ENCODE data around the gene OR2K2.
"Not testable (repeated sequence)": the region's sequence is repeated elsewhere in the genome, so short reads cannot be mapped to it uniquely, and the experiment has no call there.

Gene OR2K2

GRCh38 chr9:111334318-111334863 lies 4.4 kb upstream of the OR2K2 start:
- not testable (repeated sequence) for H3K4me1 ChIP-seq (ENCODE audit: control insufficient read depth, insufficient read depth, low read length); H3K4me3 ChIP-seq (ENCODE audit: low read depth, low read length); H3K9ac ChIP-seq (ENCODE audit: low read depth, low read length); H3K36me3 ChIP-seq (ENCODE audit: control insufficient read depth, insufficient read depth, low read length); H3K9me3 ChIP-seq (ENCODE audit: control insufficient read depth, insufficient read depth, low read length); H3K27me3 ChIP-seq (ENCODE audit: control insufficient read depth, insufficient read depth, low read length)

DNA sequence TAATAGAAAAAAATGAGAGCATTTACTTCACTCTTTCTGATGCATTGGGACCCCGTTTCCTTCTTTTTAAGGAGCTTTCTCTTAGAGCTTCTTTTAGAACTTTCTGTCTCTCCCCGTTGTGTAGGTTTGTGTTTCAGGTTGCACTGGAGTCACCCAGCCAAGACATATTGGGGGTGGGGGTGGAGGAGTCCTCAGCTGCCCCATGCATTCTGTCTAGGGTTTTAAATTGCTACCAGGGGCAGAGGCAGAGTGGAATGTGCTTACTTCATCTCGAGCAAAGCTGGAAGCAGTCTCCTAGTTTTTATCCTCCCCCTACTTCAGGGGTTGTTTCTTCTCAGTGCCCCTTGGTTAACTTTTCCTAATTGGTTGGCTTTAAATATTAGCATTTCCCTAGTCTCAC lies 9.4 kb downstream of the OR2K2 start:
- H3K27me3 ChIP-seq (ENCODE audit: control insufficient read depth, insufficient read depth, low read length) = no peaks in the 10 kb centered on the region
- no peaks in the 10 kb centered on the region for H3K9me3 ChIP-seq (ENCODE audit: control insufficient read depth, insufficient read depth, low read length)
- H3K9ac ChIP-seq (ENCODE audit: low read depth, low read length) = no peak overlapping the region
- H3K36me3 ChIP-seq (ENCODE audit: control insufficient read depth, insufficient read depth, low read length) = no peaks in the 10 kb centered on the region
- H3K4me3 ChIP-seq (ENCODE audit: low read depth, low read length) = no peak overlapping the region
- H3K4me1 ChIP-seq (ENCODE audit: control insufficient read depth, insufficient read depth, low read length) = no peaks in the 10 kb centered on the region

GRCh38 chr9:111316796-111317195 lies 13.2 kb downstream of the OR2K2 start:
- Histone ChIP-seq H3K9ac (ENCODE audit: low read depth, low read length) (no peak overlapping the region), H3K27me3 (ENCODE audit: control insufficient read depth, insufficient read depth, low read length) (no peaks in the 10 kb centered on the region)

DNA sequence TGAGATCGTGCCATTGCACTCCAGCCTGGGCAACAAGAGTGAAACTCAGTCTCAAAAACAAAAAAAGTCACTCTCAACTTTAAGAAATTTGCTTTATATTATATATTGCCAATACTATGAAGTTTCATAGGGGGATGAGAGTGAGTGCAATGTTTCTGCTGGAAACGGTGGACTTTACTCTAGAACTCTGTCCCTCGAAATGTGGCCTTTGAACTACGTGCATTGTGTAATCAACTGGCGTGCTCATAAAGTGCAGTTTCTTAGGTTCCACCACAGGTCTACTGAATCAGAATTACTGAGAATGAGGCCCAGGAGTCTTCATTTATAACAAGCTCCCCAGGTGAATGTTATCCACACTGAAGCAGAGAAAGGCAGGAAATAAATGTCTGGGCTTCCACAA lies 24.1 kb downstream of the OR2K2 start:
- no peak overlapping the region for H3K4me3 ChIP-seq (ENCODE audit: low read depth, low read length)
- H3K9ac ChIP-seq (ENCODE audit: low read depth, low read length) = no peak overlapping the region
- no peaks in the 10 kb centered on the region for H3K9me3 ChIP-seq (ENCODE audit: control insufficient read depth, insufficient read depth, low read length)

More at GRCh38 chr9:111316796-111317195, 13.2 kb downstream of the OR2K2 start:
- Histone ChIP-seq H3K4me1 (ENCODE audit: control insufficient read depth, insufficient read depth, low read length) (no peaks in the 10 kb centered on the region), H3K36me3 (ENCODE audit: control insufficient read depth, insufficient read depth, low read length) (no peaks in the 10 kb centered on the region), H3K4me3 (ENCODE audit: low read depth, low read length) (no peak overlapping the region), H3K9me3 (ENCODE audit: control insufficient read depth, insufficient read depth, low read length) (no peaks in the 10 kb centered on the region)

GRCh38 chr9:111304000-111304399 lies 26.0 kb downstream of the OR2K2 start:
- H3K36me3 ChIP-seq (ENCODE audit: control insufficient read depth, insufficient read depth, low read length); H3K9me3 ChIP-seq (ENCODE audit: control insufficient read depth, insufficient read depth, low read length); H3K9ac ChIP-seq (ENCODE audit: low read depth, low read length); H3K27me3 ChIP-seq (ENCODE audit: control insufficient read depth, insufficient read depth, low read length); H3K4me1 ChIP-seq (ENCODE audit: control insufficient read depth, insufficient read depth, low read length); H3K4me3 ChIP-seq (ENCODE audit: low read depth, low read length): not testable (repeated sequence)

More for the DNA sequence above, 24.1 kb downstream of the OR2K2 start:
- H3K27me3 ChIP-seq (ENCODE audit: control insufficient read depth, insufficient read depth, low read length) = no peaks in the 10 kb centered on the region
- H3K36me3 ChIP-seq (ENCODE audit: control insufficient read depth, insufficient read depth, low read length) = no peaks in the 10 kb centered on the region
- H3K4me1 ChIP-seq (ENCODE audit: control insufficient read depth, insufficient read depth, low read length) = no peaks in the 10 kb centered on the region

DNA sequence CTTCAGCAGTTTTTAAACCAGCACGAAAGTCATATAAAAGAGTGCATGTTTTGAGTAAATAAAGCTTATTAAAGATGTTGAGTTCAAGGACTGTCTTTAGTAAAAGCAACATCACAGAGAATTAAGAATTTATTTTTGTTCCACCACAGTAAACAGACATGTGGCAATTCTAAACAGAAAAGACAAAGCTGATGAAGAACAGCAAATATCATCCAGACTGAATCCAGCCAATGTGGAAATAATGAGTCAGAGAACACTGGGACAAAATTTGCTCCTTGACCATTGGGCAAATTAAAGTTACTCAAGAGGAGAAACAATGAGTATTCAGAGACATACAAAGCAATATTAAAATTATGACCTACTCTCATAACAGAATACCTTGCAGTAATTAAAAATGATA lies 28.8 kb downstream of the OR2K2 start:
- Histone ChIP-seq H3K27me3 (ENCODE audit: control insufficient read depth, insufficient read depth, low read length) (no peaks in the 10 kb centered on the region), H3K36me3 (ENCODE audit: control insufficient read depth, insufficient read depth, low read length) (no peaks in the 10 kb centered on the region), H3K9ac (ENCODE audit: low read depth, low read length) (no peak overlapping the region), H3K4me3 (ENCODE audit: low read depth, low read length) (no peak overlapping the region), H3K9me3 (ENCODE audit: control insufficient read depth, insufficient read depth, low read length) (no peaks in the 10 kb centered on the region), H3K4me1 (ENCODE audit: control insufficient read depth, insufficient read depth, low read length) (peaks cover 5% of the 10 kb centered on the region)

DNA sequence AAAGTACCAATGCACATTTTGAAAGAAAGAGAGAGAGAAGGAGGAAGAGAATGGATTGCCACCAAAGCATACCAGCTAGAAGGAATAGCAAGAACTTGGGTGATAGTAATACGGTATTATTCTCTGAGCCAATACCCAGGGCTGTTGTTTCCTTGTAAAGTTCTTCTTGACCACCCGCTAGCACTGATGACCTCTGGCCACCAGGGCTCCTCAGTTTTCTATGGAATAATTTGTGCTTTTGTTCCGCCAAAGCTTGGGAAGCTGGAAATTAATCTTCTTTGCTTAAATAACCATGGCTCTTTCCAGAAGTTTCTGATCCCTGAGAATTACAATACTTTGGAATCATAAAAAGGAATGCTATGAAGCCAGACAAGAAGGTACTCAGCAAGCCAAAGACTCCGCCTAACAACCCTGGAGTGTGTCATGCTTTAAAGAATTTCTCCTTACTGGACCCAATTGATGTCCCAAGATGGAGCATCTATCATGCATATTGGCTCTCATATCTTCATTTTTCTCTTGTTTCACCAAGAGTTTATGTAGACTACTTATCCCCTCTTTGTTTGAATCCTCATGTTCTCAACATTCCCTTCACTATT lies 29.8 kb downstream of the OR2K2 start:
- H3K4me3 ChIP-seq (ENCODE audit: low read depth, low read length) = no peak overlapping the region
- H3K9me3 ChIP-seq (ENCODE audit: control insufficient read depth, insufficient read depth, low read length) = no peaks in the 10 kb centered on the region
- no peak overlapping the region for H3K9ac ChIP-seq (ENCODE audit: low read depth, low read length)
- no peaks in the 10 kb centered on the region for H3K36me3 ChIP-seq (ENCODE audit: control insufficient read depth, insufficient read depth, low read length)
- H3K27me3 ChIP-seq (ENCODE audit: control insufficient read depth, insufficient read depth, low read length) = no peaks in the 10 kb centered on the region
- peaks cover 5% of the 10 kb centered on the region for H3K4me1 ChIP-seq (ENCODE audit: control insufficient read depth, insufficient read depth, low read length)

DNA sequence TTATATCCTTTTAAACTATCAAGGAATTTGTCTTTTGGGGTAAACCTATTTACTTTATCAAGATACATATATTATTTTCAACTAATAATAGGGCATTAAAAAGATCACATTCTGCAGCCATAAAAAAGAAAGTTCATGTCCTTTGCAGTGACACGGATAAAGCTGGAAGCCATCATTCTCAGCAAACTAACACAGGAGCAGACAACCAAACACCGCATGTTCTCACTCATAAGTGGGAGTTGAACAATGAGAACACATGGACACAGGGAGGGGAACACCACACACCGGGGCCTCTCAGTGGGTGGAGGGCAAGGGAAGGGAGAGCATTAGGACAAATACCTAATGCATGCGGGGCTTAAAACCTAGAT lies 30.4 kb downstream of the OR2K2 start:
- not testable (repeated sequence) for H3K27me3 ChIP-seq (ENCODE audit: control insufficient read depth, insufficient read depth, low read length); H3K36me3 ChIP-seq (ENCODE audit: control insufficient read depth, insufficient read depth, low read length); H3K4me1 ChIP-seq (ENCODE audit: control insufficient read depth, insufficient read depth, low read length); H3K9me3 ChIP-seq (ENCODE audit: control insufficient read depth, insufficient read depth, low read length); H3K9ac ChIP-seq (ENCODE audit: low read depth, low read length); H3K4me3 ChIP-seq (ENCODE audit: low read depth, low read length)

- H3K9ac ChIP-seq (ENCODE audit: low read depth, low read length) = no peak overlapping the region
- no peaks in the 10 kb centered on the region for H3K27me3 ChIP-seq (ENCODE audit: control insufficient read depth, insufficient read depth, low read length)
- H3K36me3 ChIP-seq (ENCODE audit: control insufficient read depth, insufficient read depth, low read length) = no peaks in the 10 kb centered on the region
Measured at GRCh38 chr9:111298731-111299598, 31.1 kb downstream of the OR2K2 start.

GRCh38 chr9:111298111-111298510 lies 31.9 kb downstream of the OR2K2 start:
- Histone ChIP-seq H3K4me3 (ENCODE audit: low read depth, low read length) (no peak overlapping the region), H3K27me3 (ENCODE audit: control insufficient read depth, insufficient read depth, low read length) (no peaks in the 10 kb centered on the region), H3K9ac (ENCODE audit: low read depth, low read length) (no peak overlapping the region), H3K36me3 (ENCODE audit: control insufficient read depth, insufficient read depth, low read length) (no peaks in the 10 kb centered on the region), H3K4me1 (ENCODE audit: control insufficient read depth, insufficient read depth, low read length) (peaks cover 5% of the 10 kb centered on the region), H3K9me3 (ENCODE audit: control insufficient read depth, insufficient read depth, low read length) (no peaks in the 10 kb centered on the region)

More at GRCh38 chr9:111298731-111299598, 31.1 kb downstream of the OR2K2 start:
- Histone ChIP-seq H3K4me3 (ENCODE audit: low read depth, low read length) (no peak overlapping the region), H3K9me3 (ENCODE audit: control insufficient read depth, insufficient read depth, low read length) (no peaks in the 10 kb centered on the region), H3K4me1 (ENCODE audit: control insufficient read depth, insufficient read depth, low read length) (peaks cover 5% of the 10 kb centered on the region)

- H3K4me1 ChIP-seq (ENCODE audit: control insufficient read depth, insufficient read depth, low read length) = peaks cover 5% of the 10 kb centered on the region
- H3K4me3 ChIP-seq (ENCODE audit: low read depth, low read length) = no peak overlapping the region
- H3K36me3 ChIP-seq (ENCODE audit: control insufficient read depth, insufficient read depth, low read length) = no peaks in the 10 kb centered on the region
- no peak overlapping the region for H3K9ac ChIP-seq (ENCODE audit: low read depth, low read length)
- no peaks in the 10 kb centered on the region for H3K27me3 ChIP-seq (ENCODE audit: control insufficient read depth, insufficient read depth, low read length)
- no peaks in the 10 kb centered on the region for H3K9me3 ChIP-seq (ENCODE audit: control insufficient read depth, insufficient read depth, low read length)
Measured at GRCh38 chr9:111297066-111297824, 32.8 kb downstream of the OR2K2 start.
